A673 (cell line): Measurements from ENCODE around the gene CCDC181. TPM values are rescaled to one million over a fixed set of nuclear protein-coding genes. Genes with fewer than 3 reads are reported as not detected.

Source experiments
- BruUV-seq: library from RNA; stranded (reverse); fragments of 400-500 nt; replicated peaks from 2 replicates; lab custom pipeline; 2021; lab: Mats Ljungman, UMichigan
- CTCF ChIA-PET: fragments of 300-600 bp; sonication (Branson Sonifier 250); formaldehyde crosslinking; loops from one replicate; lab custom pipeline; 2022; ENCODE audit warnings: antibody characterized with exemption; lab: Charles Lee
- POLR2A ChIA-PET: fragments of 300-600 bp; sonication (Branson Sonifier 250); formaldehyde crosslinking; loops from one replicate; lab custom pipeline; 2022; ENCODE audit warnings: antibody characterized with exemption; ENCODE audit not compliant: low non-redundant PET; lab: Charles Lee
- DNase-seq: peaks from one replicate; pipeline ENCODE4 v3.0.0-alpha.2; 2015; ENCODE audit warnings: low spot score
- H3K27ac ChIP-seq: fragments of 200-600 bp; sonication (generic); 2 replicates; pipeline ENCODE4 v1.5.1; 2016; ENCODE audit warnings: mixed run types, low read depth, mild to moderate bottlenecking, mixed read lengths, antibody characterized with exemption, low read length; ENCODE audit not compliant: poor library complexity, severe bottlenecking
- H3K27me3 ChIP-seq: fragments of 200-600 bp; sonication (generic); replicated peaks from 2 replicates; pipeline ENCODE4 v1.6.1; 2017; ENCODE audit warnings: mixed run types, low read depth, mild to moderate bottlenecking, mixed read lengths, antibody characterized with exemption, low read length; ENCODE audit not compliant: insufficient read depth, poor library complexity
- H3K36me3 ChIP-seq: fragments of 200-600 bp; sonication (generic); 2 replicates; pipeline ENCODE4 v1.6.1; 2016; ENCODE audit warnings: mixed run types, mild to moderate bottlenecking, mixed read lengths, antibody characterized with exemption, low read length; ENCODE audit not compliant: insufficient read depth, poor library complexity, severe bottlenecking
- H3K4me1 ChIP-seq: fragments of 200-600 bp; sonication (generic); 2 replicates; pipeline ENCODE4 v1.6.1; 2017; ENCODE audit warnings: mixed run types, mild to moderate bottlenecking, mixed read lengths, antibody characterized with exemption, low read length; ENCODE audit not compliant: insufficient read depth, poor library complexity, severe bottlenecking
- H3K4me3 ChIP-seq: fragments of 200-600 bp; sonication (generic); 2 replicates; pipeline ENCODE4 v1.5.1; 2016; ENCODE audit warnings: low read depth, mixed run types, mild to moderate bottlenecking, mixed read lengths, low read length; ENCODE audit not compliant: poor library complexity, severe bottlenecking
- H3K9me3 ChIP-seq: fragments of 200-600 bp; sonication (generic); 2 replicates; pipeline ENCODE4 v1.6.1; 2016; ENCODE audit warnings: mixed run types, low read depth, mild to moderate bottlenecking, mixed read lengths, antibody characterized with exemption, low read length; ENCODE audit not compliant: poor library complexity, severe bottlenecking
- EZH2 ChIP-seq: fragments of 200-600 bp; sonication (generic); IDR thresholded peaks from 2 replicates; pipeline ENCODE4 v1.6.1; 2017; ENCODE audit warnings: borderline replicate concordance, low read depth, mild to moderate bottlenecking, mixed read lengths, antibody characterized with exemption, low read length; ENCODE audit not compliant: poor library complexity, severe bottlenecking
- intact Hi-C: fragments of 100-400 bp; cut with micrococcal nuclease; formaldehyde crosslinking; loops from one replicate; pipeline ENCODE4 v1.10.0; 2022; ENCODE audit not compliant: unreplicated experiment
- total RNA-seq: library from RNA; stranded (reverse); gene quantifications from 2 replicates; pipeline ENCODE4 v1.2.3, GENCODE V29; 2021
- TF ChIP-seq, protein P1 (sequence below): fragments of 300-800, 200-600 bp; sonication (generic); conservative IDR thresholded peaks from 2 replicates; pipeline ENCODE4 v1.5.1; 2017; ENCODE audit warnings: low read depth, mild to moderate bottlenecking, antibody characterized with exemption, low read length, moderate library complexity, mixed read lengths

Gene CCDC181
- total RNA-seq, 1 experiment from 2014 or later, result 5.7 TPM

DNA sequence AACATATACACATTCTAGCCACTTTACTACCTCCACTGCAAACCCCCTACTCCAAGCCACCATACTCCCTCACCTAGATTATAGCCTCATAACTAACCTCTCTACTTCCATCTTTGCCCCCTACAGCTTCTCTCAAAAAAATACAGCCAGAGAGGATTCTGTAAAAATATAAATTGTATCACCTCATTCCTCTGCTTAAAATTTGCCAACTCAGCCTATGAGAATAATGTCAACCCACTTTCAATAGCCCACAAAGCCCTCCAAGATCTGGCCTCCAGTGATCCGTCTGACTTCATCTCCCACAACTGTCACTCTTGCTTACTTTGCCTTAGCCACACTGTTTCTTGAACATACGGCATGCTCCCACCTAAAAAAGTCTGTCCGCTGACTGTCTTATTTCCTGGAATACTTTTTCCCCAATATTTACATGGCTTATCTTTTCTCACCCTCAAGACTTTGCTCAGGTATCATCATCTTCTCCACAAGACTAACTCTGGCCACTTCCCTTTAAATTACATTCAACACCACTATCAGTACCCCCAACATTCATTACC, 81.2 kb downstream of the CCDC181 start:
- Histone ChIP-seq H3K27me3 (no peaks in the 10 kb centered on the region), H3K27ac (no peak overlapping the region), H3K4me3 (no peak overlapping the region), H3K9me3 (no peaks in the 10 kb centered on the region), H3K4me1 (no peaks in the 10 kb centered on the region), H3K36me3 (no peaks in the 10 kb centered on the region)
- TF ChIP-seq, protein P1, sequence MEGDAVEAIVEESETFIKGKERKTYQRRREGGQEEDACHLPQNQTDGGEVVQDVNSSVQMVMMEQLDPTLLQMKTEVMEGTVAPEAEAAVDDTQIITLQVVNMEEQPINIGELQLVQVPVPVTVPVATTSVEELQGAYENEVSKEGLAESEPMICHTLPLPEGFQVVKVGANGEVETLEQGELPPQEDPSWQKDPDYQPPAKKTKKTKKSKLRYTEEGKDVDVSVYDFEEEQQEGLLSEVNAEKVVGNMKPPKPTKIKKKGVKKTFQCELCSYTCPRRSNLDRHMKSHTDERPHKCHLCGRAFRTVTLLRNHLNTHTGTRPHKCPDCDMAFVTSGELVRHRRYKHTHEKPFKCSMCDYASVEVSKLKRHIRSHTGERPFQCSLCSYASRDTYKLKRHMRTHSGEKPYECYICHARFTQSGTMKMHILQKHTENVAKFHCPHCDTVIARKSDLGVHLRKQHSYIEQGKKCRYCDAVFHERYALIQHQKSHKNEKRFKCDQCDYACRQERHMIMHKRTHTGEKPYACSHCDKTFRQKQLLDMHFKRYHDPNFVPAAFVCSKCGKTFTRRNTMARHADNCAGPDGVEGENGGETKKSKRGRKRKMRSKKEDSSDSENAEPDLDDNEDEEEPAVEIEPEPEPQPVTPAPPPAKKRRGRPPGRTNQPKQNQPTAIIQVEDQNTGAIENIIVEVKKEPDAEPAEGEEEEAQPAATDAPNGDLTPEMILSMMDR, result no peak
- no peak for TF ChIP-seq EZH2
- DNase-seq, result no peak
- CTCF ChIA-PET, result no interaction called here
- BruUV-seq, result no TSS peak
- intact Hi-C loops, result loop anchor here (5.0 to 10.0 kb wide), 4 partner anchors 211 to 1001 kb away; partner anchors contain the start of gene ATP1B1
- POLR2A ChIA-PET, result no interaction called here

DNA sequence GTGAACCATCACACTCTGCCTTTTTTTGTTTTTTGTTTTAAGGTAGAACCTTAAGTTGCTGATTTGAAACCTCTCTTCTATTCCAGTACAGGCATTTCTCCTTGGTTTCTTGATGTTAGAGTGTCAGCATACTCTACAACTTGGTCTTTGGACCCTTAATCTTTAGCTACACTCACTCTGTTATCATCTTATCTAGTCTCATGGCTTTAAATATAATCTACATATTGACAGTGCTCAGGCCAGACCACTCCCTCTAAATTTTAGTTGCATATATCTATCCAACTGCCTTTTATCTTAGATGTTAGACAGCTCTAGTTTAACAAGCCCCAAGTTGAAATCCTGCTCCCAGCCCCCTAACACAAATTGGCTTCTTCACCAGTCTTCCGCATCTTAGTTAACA, 81.8 kb downstream of the CCDC181 start:
- Histone ChIP-seq H3K27ac (no peak overlapping the region), H3K4me3 (no peak overlapping the region), H3K9me3 (no peaks in the 10 kb centered on the region), H3K27me3 (no peaks in the 10 kb centered on the region), H3K4me1 (no peaks in the 10 kb centered on the region), H3K36me3 (no peaks in the 10 kb centered on the region)
- POLR2A ChIA-PET, result no interaction called here
- no peak for TF ChIP-seq EZH2
- TF ChIP-seq, protein P1, result no peak
- CTCF ChIA-PET, result no interaction called here
- intact Hi-C loops, result loop anchor here (5.0 to 10.0 kb wide), 4 partner anchors 211 to 1001 kb away; partner anchors contain the start of gene ATP1B1
- DNase-seq, result no peak
- BruUV-seq, result no TSS peak

Other genes starting within 250 kb of the CCDC181 start
- gene NME7, start 59.7 kb downstream of the CCDC181 start, total RNA-seq, result 26.4 and 34.2 TPM in 2 replicates
- 20.3 and 22.5 TPM in 2 replicates for gene BLZF1, start 59.3 kb downstream of the CCDC181 start, total RNA-seq
- gene SLC19A2, start 58.5 kb upstream of the CCDC181 start, total RNA-seq, result 9.9 TPM in 2 replicates
- not detected in 2 replicates for gene F5, start 159.0 kb upstream of the CCDC181 start, total RNA-seq
- not detected in 2 replicates for gene SELP, start 202.7 kb upstream of the CCDC181 start, total RNA-seq